ENCODE data around the gene HMG20A. TPM values are rescaled to one million over a fixed set of nuclear protein-coding genes. Genes with fewer than 3 reads are reported as not detected.

Gene HMG20A
- total and polyA plus RNA-seq, 5 donors, result 20.4 to 51.9 (median 39.9) TPM

DNA sequence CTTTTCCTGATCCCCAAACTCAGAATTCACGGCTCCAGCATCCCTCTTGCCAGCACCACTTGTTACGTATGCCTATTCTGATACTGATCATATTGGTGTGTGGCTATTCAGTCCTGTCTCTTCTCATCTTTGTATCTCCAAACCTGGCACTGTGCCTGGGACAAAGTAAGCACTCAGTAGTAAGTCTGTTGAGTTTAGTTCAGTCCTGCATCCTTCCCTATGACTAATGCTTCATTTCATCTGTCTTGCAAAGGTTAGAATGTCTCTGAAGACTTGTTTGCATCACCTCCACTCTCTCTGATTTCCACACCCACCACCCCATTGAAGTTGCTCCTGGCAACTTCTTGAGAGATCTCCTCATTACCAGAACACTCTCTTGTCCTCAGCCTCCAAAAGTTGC lies 80.3 kb downstream of the HMG20A start:
- Histone ChIP-seq H3K4me1 (ENCODE audit: control insufficient read depth, insufficient read depth, low read length) (peaks cover 18% of the 10 kb centered on the region), H3K9me3 (ENCODE audit: control insufficient read depth, low read length) (no peaks in the 10 kb centered on the region), H3K27me3 (ENCODE audit: control insufficient read depth, insufficient read depth) (no peaks in the 10 kb centered on the region), H3K27ac (ENCODE audit: low read length) (no peak overlapping the region), H3K4me3 (ENCODE audit: low read length) (no peak overlapping the region)
- 72% methylated on average over 2 of the region's 2 CpGs for WGBS
- intact Hi-C loops (cut with DNase I), result no loop called here
- ATAC-seq, result no peak
- DNase-seq, result no peak

- 92% methylated on average over 7 of the region's 7 CpGs for WGBS
- peaks cover 27% of the 10 kb centered on the region for H3K4me1 ChIP-seq (ENCODE audit: control insufficient read depth, insufficient read depth, low read length)
Measured at GRCh38 chr15:77502379-77503095, 81.8 kb downstream of the HMG20A start.

DNA sequence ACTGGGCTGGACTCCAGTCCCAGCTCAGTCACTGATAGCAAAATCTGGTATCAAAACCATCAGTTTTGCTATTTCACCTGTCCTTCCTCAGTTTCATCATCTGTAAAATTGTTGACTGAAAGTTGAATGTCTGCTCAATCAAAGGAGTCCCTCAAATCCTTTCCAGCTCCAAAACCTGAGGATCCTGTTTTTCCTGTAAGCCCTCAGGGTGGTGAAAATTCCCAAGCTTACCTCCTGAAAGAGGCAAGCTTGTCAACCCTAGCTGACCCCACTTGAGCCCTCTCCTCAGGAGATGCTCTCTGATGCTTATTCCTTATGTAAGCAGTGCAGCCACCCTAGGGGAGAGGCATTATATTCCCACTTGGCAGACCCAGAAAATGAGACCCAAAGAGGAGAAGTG lies 82.6 kb downstream of the HMG20A start:
- Histone ChIP-seq H3K9me3 (ENCODE audit: control insufficient read depth, low read length) (no peaks in the 10 kb centered on the region), H3K4me1 (ENCODE audit: control insufficient read depth, insufficient read depth, low read length) (peaks cover 29% of the 10 kb centered on the region), H3K27me3 (ENCODE audit: control insufficient read depth, insufficient read depth) (no peaks in the 10 kb centered on the region), H3K27ac (ENCODE audit: low read length) (no peak overlapping the region), H3K4me3 (ENCODE audit: low read length) (no peak overlapping the region)
- ATAC-seq (no peak), DNase-seq (no peak)
- intact Hi-C loops (cut with DNase I), result no loop called here

More at GRCh38 chr15:77502379-77503095, 81.8 kb downstream of the HMG20A start:
- Histone ChIP-seq H3K4me3 (ENCODE audit: low read length) (no peak overlapping the region), H3K9me3 (ENCODE audit: control insufficient read depth, low read length) (no peaks in the 10 kb centered on the region), H3K27me3 (ENCODE audit: control insufficient read depth, insufficient read depth) (no peaks in the 10 kb centered on the region), H3K27ac (ENCODE audit: low read length) (no peak overlapping the region)
- no peak for ATAC-seq
- intact Hi-C loops (cut with DNase I), result no loop called here
- DNase-seq, result no peak

- no peak overlapping the region for H3K4me3 ChIP-seq (ENCODE audit: low read length)
- ATAC-seq, result no peak
- no peaks in the 10 kb centered on the region for H3K27me3 ChIP-seq (ENCODE audit: control insufficient read depth, insufficient read depth)
- no peak for DNase-seq
- 89% methylated on average over 6 of the region's 6 CpGs for WGBS
- H3K4me1 ChIP-seq (ENCODE audit: control insufficient read depth, insufficient read depth, low read length), result peaks cover 30% of the 10 kb centered on the region
- intact Hi-C loops (cut with DNase I), result no loop called here
- no peaks in the 10 kb centered on the region for H3K9me3 ChIP-seq (ENCODE audit: control insufficient read depth, low read length)
- H3K27ac ChIP-seq (ENCODE audit: low read length), result no peak overlapping the region
Measured at GRCh38 chr15:77503764-77504163, 83.1 kb downstream of the HMG20A start.

DNA sequence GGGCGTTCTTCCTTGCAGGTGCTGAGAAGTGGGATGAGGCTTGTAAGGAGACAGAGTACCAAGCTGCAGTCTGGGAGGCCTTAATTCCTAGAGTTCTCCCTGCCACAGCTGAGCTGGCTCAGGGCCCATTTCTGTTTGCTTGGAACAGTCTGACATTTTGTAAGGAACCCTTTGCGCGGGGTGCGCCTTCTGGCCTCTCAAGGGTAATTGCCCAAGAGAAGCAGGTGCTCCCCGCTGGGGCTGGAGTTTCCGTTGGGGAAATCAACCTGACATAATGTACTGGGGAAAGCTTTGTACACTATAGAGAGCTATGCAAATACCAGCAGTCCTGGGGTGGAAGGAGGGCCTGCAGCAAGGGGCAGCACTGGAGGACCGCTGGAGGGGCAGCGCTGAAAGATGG lies 83.6 kb downstream of the HMG20A start:
- DNase-seq (peak in 1 of 3 donors; percentile 59), ATAC-seq (no peak)
- Histone ChIP-seq H3K27me3 (ENCODE audit: control insufficient read depth, insufficient read depth) (no peaks in the 10 kb centered on the region), H3K4me1 (ENCODE audit: control insufficient read depth, insufficient read depth, low read length) (peaks cover 34% of the 10 kb centered on the region), H3K27ac (ENCODE audit: low read length) (no peak overlapping the region), H3K9me3 (ENCODE audit: control insufficient read depth, low read length) (no peaks in the 10 kb centered on the region), H3K4me3 (ENCODE audit: low read length) (no peak overlapping the region)
- 92% methylated on average over 8 of the region's 8 CpGs for WGBS
- intact Hi-C loops (cut with DNase I), result no loop called here

DNA sequence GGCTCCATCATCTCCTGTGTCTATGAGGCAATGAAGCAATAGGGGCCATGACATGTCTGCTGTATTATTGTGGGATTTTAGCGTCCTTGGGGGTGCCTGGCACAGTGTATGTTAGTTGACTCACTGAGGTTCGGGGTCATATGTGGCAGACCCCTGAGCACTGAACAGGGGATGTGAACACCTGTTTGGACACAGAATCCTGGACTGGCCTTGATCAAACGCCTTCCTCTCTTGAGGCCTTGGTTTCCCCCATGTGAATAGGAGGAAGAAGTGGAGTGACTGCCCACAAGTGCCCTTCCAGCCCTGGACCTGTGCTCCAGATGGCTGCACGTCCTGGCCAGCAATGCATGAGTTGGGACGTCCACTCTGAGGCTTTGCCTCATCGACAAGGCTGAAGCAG lies 84.2 kb downstream of the HMG20A start:
- H3K4me3 ChIP-seq (ENCODE audit: low read length), result no peak overlapping the region
- DNase-seq (no peak), ATAC-seq (no peak)
- H3K27ac ChIP-seq (ENCODE audit: low read length), result no peak overlapping the region
- 91% methylated on average over 6 of the region's 6 CpGs for WGBS
- intact Hi-C loops (cut with DNase I), result loop anchor here in 1 of 4 donors (5.0 kb wide), 1 partner anchor 318 kb away; no protein-coding TSS in a partner anchor
- H3K9me3 ChIP-seq (ENCODE audit: control insufficient read depth, low read length), result no peaks in the 10 kb centered on the region
- H3K4me1 ChIP-seq (ENCODE audit: control insufficient read depth, insufficient read depth, low read length), result peaks cover 33% of the 10 kb centered on the region
- H3K27me3 ChIP-seq (ENCODE audit: control insufficient read depth, insufficient read depth), result no peaks in the 10 kb centered on the region

GRCh38 chr15:77505556-77505955 lies 84.9 kb downstream of the HMG20A start:
- intact Hi-C loops (cut with DNase I), result loop anchor here in 1 of 4 donors (5.0 kb wide), 1 partner anchor 318 kb away; no protein-coding TSS in a partner anchor
- Histone ChIP-seq H3K27me3 (ENCODE audit: control insufficient read depth, insufficient read depth) (no peaks in the 10 kb centered on the region), H3K4me3 (ENCODE audit: low read length) (no peak overlapping the region), H3K9me3 (ENCODE audit: control insufficient read depth, low read length) (no peaks in the 10 kb centered on the region), H3K4me1 (ENCODE audit: control insufficient read depth, insufficient read depth, low read length) (peaks cover 38% of the 10 kb centered on the region), H3K27ac (ENCODE audit: low read length) (no peak overlapping the region)
- 95% methylated on average over 4 of the region's 4 CpGs for WGBS
- no peak for ATAC-seq
- no peak for DNase-seq

DNA sequence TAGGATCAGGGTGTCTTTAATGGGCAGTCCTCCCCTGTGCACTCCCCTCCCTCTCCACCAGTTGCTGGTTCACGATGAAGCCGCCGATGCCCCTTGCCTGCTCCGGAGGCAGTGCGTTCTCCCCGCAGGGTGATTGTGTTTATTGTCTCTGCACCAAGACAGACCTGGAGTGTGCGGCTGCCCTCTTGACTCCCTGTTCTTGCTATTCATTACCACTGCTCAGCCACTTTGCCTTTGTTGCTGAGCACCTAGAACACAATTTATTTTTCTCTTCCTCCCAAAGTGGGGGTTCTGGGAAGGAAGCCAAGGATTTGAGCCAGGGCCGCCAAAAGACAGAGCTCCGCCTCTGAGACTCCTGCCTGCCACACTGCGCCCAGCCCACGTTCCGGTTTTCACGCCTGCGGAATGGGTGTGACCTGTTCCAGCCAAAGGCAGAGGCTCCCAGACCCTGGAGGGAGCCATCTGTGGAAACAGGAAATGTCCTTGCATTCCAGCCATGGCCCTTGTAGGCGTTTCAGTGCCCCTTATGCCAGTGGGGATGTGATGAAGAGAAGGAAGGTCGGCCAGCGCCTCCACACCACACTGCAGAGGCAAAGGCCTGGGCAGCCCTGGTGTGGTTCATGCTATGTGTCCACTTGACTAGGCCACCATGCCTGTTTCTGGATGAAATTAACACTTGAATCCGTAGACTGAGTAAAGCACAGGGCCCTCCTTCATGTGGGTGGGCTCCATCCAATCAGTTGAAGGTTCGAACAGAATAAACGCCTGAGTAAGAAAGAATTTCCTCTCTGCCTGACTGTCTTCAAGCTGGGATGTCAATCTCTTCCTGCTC lies 85.8 kb downstream of the HMG20A start:
- WGBS, result 32% methylated on average over 20 of the region's 20 CpGs
- H3K27ac ChIP-seq (ENCODE audit: low read length), result peak overlapping the region; percentile 100
- H3K4me1 ChIP-seq (ENCODE audit: control insufficient read depth, insufficient read depth, low read length), result peaks cover 37% of the 10 kb centered on the region
- intact Hi-C loops (cut with DNase I), result loop anchor here in 1 of 4 donors (5.0 kb wide), 1 partner anchor 319 kb away; no protein-coding TSS in a partner anchor
- H3K27me3 ChIP-seq (ENCODE audit: control insufficient read depth, insufficient read depth), result no peaks in the 10 kb centered on the region
- H3K9me3 ChIP-seq (ENCODE audit: control insufficient read depth, low read length), result no peaks in the 10 kb centered on the region
- DNase-seq, result peak; percentile 89 to 95 (median 93)
- H3K4me3 ChIP-seq (ENCODE audit: low read length), result no peak overlapping the region
- peak; percentile 81 to 86 for ATAC-seq

GRCh38 chr15:77507143-77507897 lies 86.6 kb downstream of the HMG20A start:
- Histone ChIP-seq H3K27ac (ENCODE audit: low read length) (peak overlapping the region; percentile 100), H3K27me3 (ENCODE audit: control insufficient read depth, insufficient read depth) (no peaks in the 10 kb centered on the region), H3K4me1 (ENCODE audit: control insufficient read depth, insufficient read depth, low read length) (peaks cover 37% of the 10 kb centered on the region), H3K9me3 (ENCODE audit: control insufficient read depth, low read length) (no peaks in the 10 kb centered on the region), H3K4me3 (ENCODE audit: low read length) (no peak overlapping the region)
- WGBS, result 18% methylated on average over 10 of the region's 10 CpGs
- intact Hi-C loops (cut with DNase I), result loop anchor here in 1 of 4 donors (5.0 kb wide), 1 partner anchor 320 kb away; no protein-coding TSS in a partner anchor
- DNase-seq (peak; percentile 71 to 91 (median 88)), ATAC-seq (peak; percentile 25 to 37)

- Histone ChIP-seq H3K4me1 (ENCODE audit: control insufficient read depth, insufficient read depth, low read length) (peaks cover 37% of the 10 kb centered on the region), H3K4me3 (ENCODE audit: low read length) (no peak overlapping the region)
- ATAC-seq, result peak; percentile 92 to 93
Measured at GRCh38 chr15:77507911-77508310, 87.2 kb downstream of the HMG20A start.

More at GRCh38 chr15:77507911-77508310, 87.2 kb downstream of the HMG20A start:
- Histone ChIP-seq H3K27ac (ENCODE audit: low read length) (peak overlapping the region; percentile 100), H3K9me3 (ENCODE audit: control insufficient read depth, low read length) (no peaks in the 10 kb centered on the region), H3K27me3 (ENCODE audit: control insufficient read depth, insufficient read depth) (no peaks in the 10 kb centered on the region)
- intact Hi-C loops (cut with DNase I), result loop anchor here in 1 of 4 donors (5.0 kb wide), 1 partner anchor 321 kb away; no protein-coding TSS in a partner anchor
- DNase-seq, result peak; percentile 63 to 89 (median 82)
- 20% methylated on average over 6 of the region's 6 CpGs for WGBS

All from right cardiac atrium (tissue), 5 donors.